OCI-LY1 (cell line): ENCODE results near the gene SLC38A8.

Experiments used
- H2AFZ ChIP-seq: fragments of 200-600 bp; sonication (generic), shearing (Covaris generic); 2 replicates; pipeline ENCODE4 v1.6.0; 2014; ENCODE audit warnings: antibody characterized with exemption, mild to moderate bottlenecking, low read length
- H3F3A ChIP-seq: fragments of 200-600 bp; sonication (generic), shearing (Covaris generic); 2 replicates; pipeline ENCODE4 v1.6.0; 2014; ENCODE audit warnings: mild to moderate bottlenecking, antibody characterized with exemption, low read length, moderate library complexity; ENCODE audit not compliant: insufficient read depth
- H3K27ac ChIP-seq: fragments of 200-600 bp; sonication (generic); 2 replicates; pipeline ENCODE4 v1.5.1; 2014; ENCODE audit warnings: low read length, mixed run types, mild to moderate bottlenecking, low read depth; ENCODE audit not compliant: poor library complexity, severe bottlenecking
- H3K27me3 ChIP-seq: fragments of 200-600 bp; sonication (generic); 2 replicates; pipeline ENCODE4 v1.6.0; 2014; ENCODE audit warnings: antibody characterized with exemption, mild to moderate bottlenecking, low read length, moderate library complexity; ENCODE audit not compliant: insufficient read depth
- H3K36me3 ChIP-seq: fragments of 200-600 bp; sonication (generic); 2 replicates; pipeline ENCODE4 v1.6.1; 2014; ENCODE audit warnings: mild to moderate bottlenecking, antibody characterized with exemption, low read length, moderate library complexity, mixed read lengths; ENCODE audit not compliant: insufficient read depth
- H3K4me1 ChIP-seq: fragments of 200-600 bp; sonication (generic); 2 replicates; pipeline ENCODE4 v1.5.1; 2014; ENCODE audit warnings: mild to moderate bottlenecking, low read length, moderate library complexity; ENCODE audit not compliant: insufficient read depth, severe bottlenecking
- H3K4me2 ChIP-seq: fragments of 200-600 bp; sonication (generic), shearing (Covaris generic); 2 replicates; pipeline ENCODE4 v1.6.1; 2014; ENCODE audit warnings: low read length
- H3K4me3 ChIP-seq: fragments of 200-600 bp; sonication (generic); 2 replicates; pipeline ENCODE4 v1.5.1; 2014; ENCODE audit warnings: low read length, low read depth, mild to moderate bottlenecking, mixed read lengths; ENCODE audit not compliant: poor library complexity, severe bottlenecking
- H3K79me2 ChIP-seq: fragments of 200-600 bp; shearing (Covaris generic); 2 replicates; pipeline ENCODE4 v1.6.1; 2016; ENCODE audit warnings: mixed run types, low read length, mixed read lengths; ENCODE audit not compliant: insufficient read depth
- H3K9ac ChIP-seq: fragments of 200-600 bp; sonication (generic), shearing (Covaris generic); 2 replicates; pipeline ENCODE4 v1.6.1; 2014; ENCODE audit warnings: mild to moderate bottlenecking, low read length, mixed read lengths
- H3K9me2 ChIP-seq: fragments of 200-600 bp; sonication (generic), shearing (Covaris generic); 2 replicates; pipeline ENCODE4 v1.6.1; 2014; ENCODE audit warnings: low read depth, mild to moderate bottlenecking, low read length, mixed read lengths
- H3K9me3 ChIP-seq: fragments of 200-600 bp; shearing (Covaris generic); 2 replicates; pipeline ENCODE4 v1.6.1; 2014; ENCODE audit warnings: low read length, mixed read lengths
- H4K20me1 ChIP-seq: fragments of 200-600 bp; sonication (generic), shearing (Covaris generic); 2 replicates; pipeline ENCODE4 v1.6.0; 2016; ENCODE audit warnings: mild to moderate bottlenecking, low read length; ENCODE audit not compliant: insufficient read depth
- EZH2 ChIP-seq: fragments of 200-600 bp; sonication (generic), shearing (Covaris generic); IDR thresholded peaks from 2 replicates; pipeline ENCODE4 v1.8.0; 2017; ENCODE audit warnings: borderline replicate concordance, mixed run types, mild to moderate bottlenecking, antibody characterized with exemption, low read length, moderate library complexity, mixed read lengths
- TF ChIP-seq, protein P1 (sequence below): fragments of 200-600 bp; sonication (generic), shearing (Covaris generic); IDR thresholded peaks from 2 replicates; pipeline ENCODE4 v1.5.1; 2017; ENCODE audit warnings: mild to moderate bottlenecking, antibody characterized with exemption, low read length, moderate library complexity, mixed read lengths

The SLC38A8 gene

DNA sequence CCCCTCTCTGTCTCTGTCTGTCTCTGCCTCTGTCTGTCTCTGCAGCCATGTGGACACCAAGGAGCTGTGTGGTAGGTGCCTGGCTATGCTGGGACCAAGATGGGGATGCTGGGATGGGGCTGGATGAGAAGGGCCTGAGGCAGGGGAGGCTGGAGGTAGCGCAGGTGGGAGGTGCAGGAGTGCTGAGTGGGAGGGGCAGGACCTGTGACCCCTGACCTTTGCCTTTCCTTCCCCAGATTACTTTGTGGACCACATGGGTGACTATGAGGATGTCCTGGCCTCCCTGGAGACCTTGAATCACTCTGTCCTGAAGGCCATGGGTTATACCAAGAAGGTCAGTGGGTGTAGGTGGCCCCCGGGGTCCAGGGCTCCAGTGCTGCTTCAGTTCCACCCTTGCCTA is 61.8 kb downstream of the SLC38A8 start:
- H3F3A ChIP-seq: no peaks in the 10 kb centered on the region
- H3K4me2 ChIP-seq: no peak overlapping the region
- no peak overlapping the region for H3K9ac ChIP-seq
- no peaks in the 10 kb centered on the region for H3K4me1 ChIP-seq
- H3K79me2 ChIP-seq: no peaks in the 10 kb centered on the region
- no peaks in the 10 kb centered on the region for H3K36me3 ChIP-seq
- H3K4me3 ChIP-seq: no peak overlapping the region
- no peaks in the 10 kb centered on the region for H3K9me2 ChIP-seq
- H2AFZ ChIP-seq: no peak overlapping the region
- peaks cover 3% of the 10 kb centered on the region; the same call in 1 of the 2 replicates for H3K27me3 ChIP-seq
- H4K20me1 ChIP-seq: no peaks in the 10 kb centered on the region
- no peaks in the 10 kb centered on the region for H3K9me3 ChIP-seq
- TF ChIP-seq EZH2: no peak
- TF ChIP-seq, protein P1, sequence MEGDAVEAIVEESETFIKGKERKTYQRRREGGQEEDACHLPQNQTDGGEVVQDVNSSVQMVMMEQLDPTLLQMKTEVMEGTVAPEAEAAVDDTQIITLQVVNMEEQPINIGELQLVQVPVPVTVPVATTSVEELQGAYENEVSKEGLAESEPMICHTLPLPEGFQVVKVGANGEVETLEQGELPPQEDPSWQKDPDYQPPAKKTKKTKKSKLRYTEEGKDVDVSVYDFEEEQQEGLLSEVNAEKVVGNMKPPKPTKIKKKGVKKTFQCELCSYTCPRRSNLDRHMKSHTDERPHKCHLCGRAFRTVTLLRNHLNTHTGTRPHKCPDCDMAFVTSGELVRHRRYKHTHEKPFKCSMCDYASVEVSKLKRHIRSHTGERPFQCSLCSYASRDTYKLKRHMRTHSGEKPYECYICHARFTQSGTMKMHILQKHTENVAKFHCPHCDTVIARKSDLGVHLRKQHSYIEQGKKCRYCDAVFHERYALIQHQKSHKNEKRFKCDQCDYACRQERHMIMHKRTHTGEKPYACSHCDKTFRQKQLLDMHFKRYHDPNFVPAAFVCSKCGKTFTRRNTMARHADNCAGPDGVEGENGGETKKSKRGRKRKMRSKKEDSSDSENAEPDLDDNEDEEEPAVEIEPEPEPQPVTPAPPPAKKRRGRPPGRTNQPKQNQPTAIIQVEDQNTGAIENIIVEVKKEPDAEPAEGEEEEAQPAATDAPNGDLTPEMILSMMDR: no peak
- H3K27ac ChIP-seq: no peak overlapping the region

DNA sequence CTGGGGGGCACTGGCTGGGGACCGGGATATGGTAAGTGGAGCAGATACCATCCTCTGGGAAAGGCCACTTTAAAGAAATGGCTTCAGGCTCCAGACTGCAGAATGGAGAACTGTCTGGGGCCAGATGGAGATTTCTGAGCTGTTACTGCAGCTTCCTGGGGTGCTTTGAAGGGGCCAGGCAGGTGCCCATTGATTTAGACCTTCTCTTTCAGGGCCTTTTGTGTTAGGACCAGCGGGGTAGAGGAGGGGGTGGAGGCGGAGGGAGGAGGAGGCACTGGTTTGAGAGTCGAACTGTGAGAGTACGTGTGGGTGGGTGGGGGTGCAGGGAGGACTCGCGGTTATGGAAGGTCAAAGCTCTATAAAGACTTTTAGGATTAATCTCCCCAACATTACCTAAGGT is 63.2 kb downstream of the SLC38A8 start:
- no peaks in the 10 kb centered on the region for H4K20me1 ChIP-seq
- no peaks in the 10 kb centered on the region for H3K9me3 ChIP-seq
- H3K36me3 ChIP-seq: no peaks in the 10 kb centered on the region
- no peak overlapping the region for H2AFZ ChIP-seq
- H3K4me2 ChIP-seq: no peak overlapping the region
- H3K9me2 ChIP-seq: no peaks in the 10 kb centered on the region
- H3K79me2 ChIP-seq: no peaks in the 10 kb centered on the region
- H3K4me1 ChIP-seq: no peaks in the 10 kb centered on the region
- H3F3A ChIP-seq: no peaks in the 10 kb centered on the region
- H3K27ac ChIP-seq: no peak overlapping the region
- no peak overlapping the region for H3K4me3 ChIP-seq
- no peak for TF ChIP-seq EZH2
- TF ChIP-seq, protein P1: no peak
- peaks cover 3% of the 10 kb centered on the region for H3K27me3 ChIP-seq
- no peak overlapping the region for H3K9ac ChIP-seq

DNA sequence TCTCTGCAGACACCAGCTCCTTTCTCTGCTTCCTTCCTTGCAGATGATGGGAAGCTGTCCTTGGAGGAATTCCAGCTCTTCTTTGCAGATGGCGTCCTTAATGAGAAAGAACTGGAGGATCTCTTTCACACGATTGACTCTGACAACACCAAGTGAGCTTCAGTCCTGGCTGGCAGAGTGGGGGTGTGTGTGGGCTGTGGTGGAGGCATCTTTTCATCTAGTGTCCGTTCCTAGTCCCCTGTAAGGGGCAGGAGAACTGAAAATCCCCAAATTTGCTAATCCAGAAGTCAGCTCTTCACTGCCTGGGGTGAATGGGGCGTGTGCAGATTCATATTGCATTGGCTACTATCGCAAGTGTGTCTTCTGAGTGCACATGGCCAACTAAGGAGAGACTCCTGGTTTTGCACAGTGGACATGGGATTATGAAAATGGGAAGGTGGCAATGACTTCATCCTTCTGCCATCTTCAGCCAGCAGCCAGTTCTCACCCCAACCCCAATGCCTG is 64.1 kb downstream of the SLC38A8 start:
- no peaks in the 10 kb centered on the region for H3K9me2 ChIP-seq
- H3K27me3 ChIP-seq: peaks cover 3% of the 10 kb centered on the region
- no peaks in the 10 kb centered on the region for H3K9me3 ChIP-seq
- no peak overlapping the region for H2AFZ ChIP-seq
- TF ChIP-seq, protein P1: no peak
- no peak for TF ChIP-seq EZH2
- no peak overlapping the region for H3K4me2 ChIP-seq
- H3K79me2 ChIP-seq: no peaks in the 10 kb centered on the region
- H3K4me3 ChIP-seq: no peak overlapping the region
- no peaks in the 10 kb centered on the region for H3K36me3 ChIP-seq
- no peak overlapping the region for H3K27ac ChIP-seq
- no peak overlapping the region for H3K9ac ChIP-seq
- H3K4me1 ChIP-seq: no peaks in the 10 kb centered on the region
- no peaks in the 10 kb centered on the region for H4K20me1 ChIP-seq
- no peaks in the 10 kb centered on the region for H3F3A ChIP-seq
